HFFc6 (cell line): Measurements from ENCODE around the gene ADAMTS17. TPM values are rescaled to one million over a fixed set of nuclear protein-coding genes. Genes with fewer than 3 reads are reported as not detected.

Source experiments
- DNase-seq: peaks from one replicate; pipeline ENCODE4 v3.0.0-alpha.2; 2018
- H3K27ac Mint-ChIP-seq: 2 replicates; pipeline ENCODE4 v1.8.0; 2020; ENCODE audit warnings: mild to moderate bottlenecking, mixed read lengths
- H3K27me3 Mint-ChIP-seq: 2 replicates; pipeline ENCODE4 v1.8.0; 2021; ENCODE audit warnings: mild to moderate bottlenecking, moderate library complexity, mixed read lengths; ENCODE audit not compliant: insufficient read depth
- H3K36me3 Mint-ChIP-seq: 2 replicates; pipeline ENCODE4 v1.8.0; 2021; ENCODE audit warnings: low read depth, mixed read lengths
- H3K4me1 Mint-ChIP-seq: 2 replicates; pipeline ENCODE4 v1.8.0; 2020; ENCODE audit warnings: low read depth, mixed read lengths
- H3K4me3 Mint-ChIP-seq: 2 replicates; pipeline ENCODE4 v1.8.0; 2020; ENCODE audit warnings: mild to moderate bottlenecking, moderate library complexity, mixed read lengths
- H3K9me3 Mint-ChIP-seq: 2 replicates; pipeline ENCODE4 v1.8.0; 2020; ENCODE audit warnings: mild to moderate bottlenecking, mixed read lengths
- total RNA-seq, 6 experiments: library from RNA; stranded (reverse); fragmentation: NEBNext Ultra II Directional; extraction: Animal tissue kit (Norgen Biotek cat#: 25700); gene quantifications; 2 replicates in 1 of 6; 3 replicates in 5 of 6; pipeline ENCODE4 v1.2.3, GENCODE V29; 2021
- TF ChIP-seq, protein P1 (sequence below): fragments of 200-600 bp; sonication (generic); IDR thresholded peaks from 2 replicates; pipeline ENCODE4 v1.5.0; 2021; ENCODE audit warnings: antibody characterized with exemption, mild to moderate bottlenecking

The ADAMTS17 gene
- total RNA-seq, 6 experiments from 2014 or later = not detected

DNA sequence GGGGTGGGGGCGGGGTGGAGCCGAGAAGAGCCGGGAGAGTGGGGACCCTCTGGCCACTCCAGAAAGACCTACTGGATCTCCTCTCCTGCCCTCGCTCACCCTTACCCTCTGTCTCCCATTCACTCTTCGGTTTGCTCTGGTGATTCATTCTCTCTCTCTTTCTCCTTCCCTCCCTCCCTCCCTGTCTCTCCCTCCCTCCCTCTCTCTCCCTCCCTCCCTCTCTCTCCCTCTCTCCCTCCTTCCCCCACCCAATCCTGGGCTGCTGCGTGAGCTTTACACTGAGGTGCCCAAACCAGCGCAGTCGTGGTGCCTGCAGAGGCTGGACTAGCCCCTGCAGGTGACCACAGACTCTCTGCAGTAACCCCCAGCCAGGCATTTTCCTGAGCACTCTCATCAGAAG is 32.2 kb upstream of the ADAMTS17 start:
- TF ChIP-seq, protein P1, sequence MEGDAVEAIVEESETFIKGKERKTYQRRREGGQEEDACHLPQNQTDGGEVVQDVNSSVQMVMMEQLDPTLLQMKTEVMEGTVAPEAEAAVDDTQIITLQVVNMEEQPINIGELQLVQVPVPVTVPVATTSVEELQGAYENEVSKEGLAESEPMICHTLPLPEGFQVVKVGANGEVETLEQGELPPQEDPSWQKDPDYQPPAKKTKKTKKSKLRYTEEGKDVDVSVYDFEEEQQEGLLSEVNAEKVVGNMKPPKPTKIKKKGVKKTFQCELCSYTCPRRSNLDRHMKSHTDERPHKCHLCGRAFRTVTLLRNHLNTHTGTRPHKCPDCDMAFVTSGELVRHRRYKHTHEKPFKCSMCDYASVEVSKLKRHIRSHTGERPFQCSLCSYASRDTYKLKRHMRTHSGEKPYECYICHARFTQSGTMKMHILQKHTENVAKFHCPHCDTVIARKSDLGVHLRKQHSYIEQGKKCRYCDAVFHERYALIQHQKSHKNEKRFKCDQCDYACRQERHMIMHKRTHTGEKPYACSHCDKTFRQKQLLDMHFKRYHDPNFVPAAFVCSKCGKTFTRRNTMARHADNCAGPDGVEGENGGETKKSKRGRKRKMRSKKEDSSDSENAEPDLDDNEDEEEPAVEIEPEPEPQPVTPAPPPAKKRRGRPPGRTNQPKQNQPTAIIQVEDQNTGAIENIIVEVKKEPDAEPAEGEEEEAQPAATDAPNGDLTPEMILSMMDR = no peak
- Mint-ChIP-seq H3K4me1 (no peaks in the 10 kb centered on the region), H3K9me3 (peaks cover 31% of the 10 kb centered on the region), H3K27me3 (no peaks in the 10 kb centered on the region), H3K27ac (no peak overlapping the region), H3K4me3 (no peak overlapping the region), H3K36me3 (no peaks in the 10 kb centered on the region)
- DNase-seq = no peak

DNA sequence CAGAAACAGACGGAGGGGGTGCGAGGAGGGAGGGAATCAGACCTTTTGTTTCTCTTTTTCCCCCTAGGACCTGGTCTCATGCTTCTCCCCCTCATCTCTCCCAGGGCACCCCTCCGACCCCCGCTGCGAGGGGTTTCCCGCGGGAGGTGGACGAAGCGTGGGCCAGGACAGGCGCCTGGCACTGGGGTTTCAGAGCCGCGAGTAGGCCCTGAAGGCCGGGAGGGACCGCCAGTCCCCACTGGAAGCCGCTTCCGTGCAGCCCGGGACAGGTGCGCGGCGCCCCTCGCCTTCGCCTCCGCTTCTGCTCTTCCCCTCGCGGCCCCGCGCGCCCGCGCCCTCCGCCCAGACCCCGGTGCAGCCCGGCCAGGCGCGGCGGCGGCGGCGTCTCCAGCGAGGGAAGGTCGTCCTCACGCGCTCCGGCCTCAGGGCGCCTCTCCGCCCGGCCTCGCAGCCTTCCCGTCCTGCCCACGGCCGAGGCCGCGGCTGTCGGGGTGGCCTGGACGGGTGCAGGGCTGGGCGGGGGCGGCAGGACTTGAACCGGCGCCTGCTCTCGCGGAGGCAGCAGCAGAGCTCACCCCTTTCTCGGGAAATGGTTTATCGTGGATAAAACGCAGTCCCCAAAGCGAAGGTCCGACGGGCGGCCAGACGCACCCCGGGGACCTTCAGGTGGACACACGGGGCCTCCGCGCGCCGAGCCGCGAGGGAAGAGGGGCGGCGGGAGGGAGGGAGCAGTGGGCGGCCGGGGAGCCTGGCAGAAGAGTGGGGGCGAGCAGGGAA is 31.5 kb upstream of the ADAMTS17 start:
- Mint-ChIP-seq H3K9me3 (peaks cover 30% of the 10 kb centered on the region), H3K36me3 (no peaks in the 10 kb centered on the region), H3K27me3 (no peaks in the 10 kb centered on the region), H3K4me3 (no peak overlapping the region), H3K27ac (no peak overlapping the region), H3K4me1 (no peaks in the 10 kb centered on the region)
- TF ChIP-seq, protein P1 = no peak
- no peak for DNase-seq

DNA sequence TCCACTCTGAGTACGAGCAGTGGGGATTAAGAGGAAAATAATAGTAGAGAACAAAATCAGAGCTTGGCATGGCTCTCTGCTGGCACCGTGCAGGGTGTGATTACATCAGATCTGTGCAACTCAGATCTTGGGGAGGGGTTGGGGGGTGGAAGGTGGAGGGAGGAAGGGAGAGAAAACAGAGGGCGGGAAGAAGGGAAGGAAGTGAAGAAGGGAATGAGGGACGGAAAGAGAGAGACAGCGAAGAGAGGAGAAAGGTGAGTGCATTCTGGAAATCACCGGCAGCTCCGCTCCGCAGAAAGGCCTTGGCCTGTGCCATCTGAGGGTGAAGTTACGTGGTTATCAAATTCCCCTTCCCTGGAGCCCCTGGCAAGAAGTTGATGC is 31.0 kb upstream of the ADAMTS17 start:
- Mint-ChIP-seq H3K27me3 (no peaks in the 10 kb centered on the region), H3K9me3 (peaks cover 29% of the 10 kb centered on the region), H3K27ac (no peak overlapping the region), H3K4me1 (no peaks in the 10 kb centered on the region), H3K4me3 (no peak overlapping the region), H3K36me3 (no peaks in the 10 kb centered on the region)
- TF ChIP-seq, protein P1 = no peak
- no peak for DNase-seq

DNA sequence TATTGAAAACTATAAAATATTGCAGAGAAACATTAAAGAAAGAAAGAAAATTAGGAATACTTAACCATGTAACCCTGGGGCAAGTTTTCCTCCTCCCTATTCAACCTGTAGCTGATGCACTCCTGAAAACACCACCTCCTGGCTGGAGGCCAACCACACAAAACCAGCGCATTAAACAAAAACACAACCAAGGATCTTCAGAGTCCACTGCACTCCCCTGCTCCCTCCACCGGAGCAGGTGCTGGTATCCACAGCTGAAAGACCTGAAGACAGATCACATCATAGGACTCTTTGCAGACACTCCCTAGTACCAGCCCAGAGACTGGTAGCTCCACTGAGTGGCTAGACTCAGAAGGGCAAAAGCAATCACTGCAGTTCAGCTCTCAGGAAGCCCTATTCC is 13.6 kb upstream of the ADAMTS17 start:
- DNase-seq = no peak
- Mint-ChIP-seq H3K27me3 (peaks cover 2% of the 10 kb centered on the region; the same call in 1 of the 2 replicates), H3K36me3 (no peaks in the 10 kb centered on the region), H3K4me3 (no peak overlapping the region), H3K4me1 (peaks cover 4% of the 10 kb centered on the region; the same call in 1 of the 2 replicates), H3K27ac (no peak overlapping the region), H3K9me3 (peaks cover 40% of the 10 kb centered on the region)
- TF ChIP-seq, protein P1 = no peak

DNA sequence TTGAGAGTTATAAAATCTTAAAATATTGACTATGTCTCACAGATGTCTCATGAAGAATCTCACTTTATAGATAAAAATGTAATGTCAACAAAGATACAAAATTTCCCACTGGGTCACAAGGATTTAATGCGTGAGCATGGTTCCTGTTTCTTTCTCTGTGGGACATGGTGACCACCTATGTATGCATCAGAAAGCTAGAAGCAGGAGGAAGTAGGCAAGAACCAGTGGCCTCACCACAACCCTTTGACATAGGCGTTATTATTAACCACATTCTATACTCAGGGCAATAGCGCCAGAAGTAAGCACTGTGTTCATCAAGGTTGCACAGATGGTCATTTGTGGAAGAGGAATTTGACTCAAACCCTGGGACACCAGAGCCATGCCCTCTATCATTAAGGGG is 11.7 kb upstream of the ADAMTS17 start:
- Mint-ChIP-seq H3K4me1 (peaks cover 7% of the 10 kb centered on the region; the same call in 1 of the 2 replicates), H3K27me3 (no peaks in the 10 kb centered on the region), H3K4me3 (no peak overlapping the region), H3K36me3 (no peaks in the 10 kb centered on the region), H3K9me3 (peaks cover 34% of the 10 kb centered on the region), H3K27ac (no peak overlapping the region)
- TF ChIP-seq, protein P1 = no peak
- DNase-seq = no peak
